ENCODE results near the gene HSFX4. TPM values are rescaled to one million over a fixed set of nuclear protein-coding genes. Genes with fewer than 3 reads are reported as not detected.

HSFX4 gene
- total and polyA plus RNA-seq, 7 donors, result not detected

- WGBS, 2 donors, result 32 to 65% methylated on average over 6 of the region's 6 CpGs
- peaks cover 0 to 5% (median 2%) of the 10 kb centered on the region in 4 donors for H3K4me1 ChIP-seq
- TF ChIP-seq CTCF (IDR thresholded peaks at IDR 0.05) (no peak), POLR2A (IDR thresholded peaks at IDR 0.05) (no peak), EP300 (IDR thresholded peaks at IDR 0.05) (no peak), POLR2AphosphoS5 (IDR thresholded peaks at IDR 0.05) (no peak)
- no peaks in the 10 kb centered on the region for H3K27me3 ChIP-seq
- intact Hi-C loops (cut with DNase I), result loop anchor here (10.0 kb wide), 4 partner anchors 405 to 765 kb away; partner anchors contain the start of genes EOLA1, HSFX3 and MTM1
- H3K9me3 ChIP-seq, result no peaks in the 10 kb centered on the region
- H3K4me3 ChIP-seq, result no peak overlapping the region
- DNase-seq, result no peak
- H3K36me3 ChIP-seq, result peaks cover 0 to 6% (median 0%) of the 10 kb centered on the region in 4 donors
- H3K27ac ChIP-seq, result peak overlapping the region in 2 of 4 donors; percentile 5 to 47
Observed at GRCh38 chrX:149949743-149950436, 20.5 kb downstream of the HSFX4 start.

GRCh38 chrX:149950681-149951080, 21.3 kb downstream of the HSFX4 start:
- intact Hi-C loops (cut with DNase I), result loop anchor here (10.0 kb wide), 2 partner anchors 534 to 614 kb away; partner anchors contain the start of gene MTM1
- 3 to 23% methylated on average over 1 of the region's 1 CpG for WGBS, 2 donors
- no peak overlapping the region for H3K4me3 ChIP-seq

GRCh38 chrX:149961572-149961971, 32.2 kb downstream of the HSFX4 start:
- intact Hi-C loops (cut with DNase I), result loop anchor here (5.0 kb wide), 1 partner anchor 401 kb away; the partner anchor contains the start of gene MAMLD1
- Histone ChIP-seq H3K4me1 (no peaks in the 10 kb centered on the region), H3K36me3 (peaks cover 0 to 9% (median 0%) of the 10 kb centered on the region in 4 donors), H3K9me3 (no peaks in the 10 kb centered on the region), H3K27ac (no peak overlapping the region), H3K27me3 (no peaks in the 10 kb centered on the region), H3K4me3 (no peak overlapping the region)
- no peak for TF ChIP-seq POLR2A (IDR thresholded peaks at IDR 0.05)
- TF ChIP-seq CTCF (IDR thresholded peaks at IDR 0.05), result no peak
- TF ChIP-seq POLR2AphosphoS5 (IDR thresholded peaks at IDR 0.05), result no peak
- TF ChIP-seq EP300 (IDR thresholded peaks at IDR 0.05), result no peak
- no peak for DNase-seq
- WGBS, 2 donors, result 23 to 71% methylated on average over 2 of the region's 2 CpGs

More at GRCh38 chrX:149950681-149951080, 21.3 kb downstream of the HSFX4 start:
- Histone ChIP-seq H3K36me3 (peaks cover 0 to under 1% (median 0%) of the 10 kb centered on the region in 4 donors), H3K27ac (peak overlapping the region in 2 of 4 donors; percentile 5 to 47), H3K4me1 (peaks cover 0 to 5% (median 2%) of the 10 kb centered on the region in 4 donors), H3K9me3 (no peaks in the 10 kb centered on the region), H3K27me3 (no peaks in the 10 kb centered on the region)
- peak in 3 of 4 experiments; percentile 5 to 38 (median 28) for TF ChIP-seq CTCF (IDR thresholded peaks at IDR 0.05)
- TF ChIP-seq POLR2AphosphoS5 (IDR thresholded peaks at IDR 0.05), result no peak
- DNase-seq, result no peak

- no peak overlapping the region for H3K4me3 ChIP-seq
- no peaks in the 10 kb centered on the region for H3K9me3 ChIP-seq
- no peak for DNase-seq
- no peak overlapping the region for H3K27ac ChIP-seq
- peaks cover 0 to 9% (median 0%) of the 10 kb centered on the region in 4 donors for H3K36me3 ChIP-seq
- no peaks in the 10 kb centered on the region for H3K4me1 ChIP-seq
- H3K27me3 ChIP-seq, result no peaks in the 10 kb centered on the region
- TF ChIP-seq EP300 (IDR thresholded peaks at IDR 0.05), result no peak
- TF ChIP-seq CTCF (IDR thresholded peaks at IDR 0.05), result no peak
- TF ChIP-seq POLR2AphosphoS5 (IDR thresholded peaks at IDR 0.05), result no peak
- no peak for TF ChIP-seq POLR2A (IDR thresholded peaks at IDR 0.05)
- intact Hi-C loops (cut with DNase I), result loop anchor here (5.0 kb wide), 1 partner anchor 400 kb away; the partner anchor contains the start of gene MAMLD1
Observed at GRCh38 chrX:149962010-149962409, 32.6 kb downstream of the HSFX4 start.
